Limb (tissue), 2 donors: ENCODE results near the gene WASF3.
"Not testable (repeated sequence)": the region's sequence is repeated elsewhere in the genome, so short reads cannot be mapped to it uniquely, and the experiment has no call there.

Experiments used
- DNase-seq, 2 donors: peaks; one replicate each; pipeline ENCODE4 v3.0.0-alpha.2; 2016; ENCODE audit errors: extremely low spot score in 2 of 2

Gene WASF3

GRCh38 chr13:26711211-26711610, 153.7 kb downstream of the WASF3 start:
- no peak for DNase-seq

DNA sequence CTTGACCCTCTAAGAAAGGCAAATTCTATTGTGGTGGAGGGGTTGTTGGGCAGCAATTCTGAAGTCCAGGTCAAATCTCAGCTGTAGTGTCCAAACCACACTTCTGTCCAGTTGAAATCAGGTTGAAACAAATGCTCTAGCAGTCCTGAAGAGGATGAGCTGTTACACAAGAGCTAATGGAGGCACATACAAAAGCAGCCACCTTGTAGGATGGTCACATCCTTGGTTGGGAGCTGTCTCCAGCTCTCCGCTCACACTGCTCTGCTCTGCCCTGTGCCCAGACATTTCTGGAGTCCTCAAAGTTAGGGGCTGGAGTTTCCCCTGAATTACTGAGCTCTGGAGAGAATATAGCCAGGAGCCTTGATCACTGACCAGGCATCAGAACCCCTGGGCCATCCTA, 155.9 kb downstream of the WASF3 start:
- DNase-seq: no peak

GRCh38 chr13:26716984-26717383, 159.5 kb downstream of the WASF3 start:
- DNase-seq: no peak

- no peak for DNase-seq
Measured at GRCh38 chr13:26718146-26718545, 160.7 kb downstream of the WASF3 start.

DNA sequence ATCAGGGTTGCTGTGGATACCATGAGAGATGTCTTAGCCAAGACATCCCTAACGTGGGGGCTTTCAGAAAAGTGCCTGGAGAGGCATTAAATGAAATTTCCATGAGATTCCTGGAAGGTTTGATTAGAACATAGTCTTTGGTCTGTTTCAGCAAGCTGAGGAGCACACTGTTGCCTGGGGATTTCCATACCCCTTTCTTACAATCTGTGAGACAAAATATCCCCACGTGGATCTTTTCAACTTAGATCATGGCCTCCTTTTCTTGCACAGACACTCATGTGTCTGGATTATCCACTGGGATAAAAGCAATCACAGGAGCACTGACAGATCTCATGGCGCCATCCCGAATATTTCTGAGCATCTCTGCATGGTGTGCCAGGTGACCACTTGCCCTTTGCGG, 161.4 kb downstream of the WASF3 start:
- DNase-seq: no peak

DNA sequence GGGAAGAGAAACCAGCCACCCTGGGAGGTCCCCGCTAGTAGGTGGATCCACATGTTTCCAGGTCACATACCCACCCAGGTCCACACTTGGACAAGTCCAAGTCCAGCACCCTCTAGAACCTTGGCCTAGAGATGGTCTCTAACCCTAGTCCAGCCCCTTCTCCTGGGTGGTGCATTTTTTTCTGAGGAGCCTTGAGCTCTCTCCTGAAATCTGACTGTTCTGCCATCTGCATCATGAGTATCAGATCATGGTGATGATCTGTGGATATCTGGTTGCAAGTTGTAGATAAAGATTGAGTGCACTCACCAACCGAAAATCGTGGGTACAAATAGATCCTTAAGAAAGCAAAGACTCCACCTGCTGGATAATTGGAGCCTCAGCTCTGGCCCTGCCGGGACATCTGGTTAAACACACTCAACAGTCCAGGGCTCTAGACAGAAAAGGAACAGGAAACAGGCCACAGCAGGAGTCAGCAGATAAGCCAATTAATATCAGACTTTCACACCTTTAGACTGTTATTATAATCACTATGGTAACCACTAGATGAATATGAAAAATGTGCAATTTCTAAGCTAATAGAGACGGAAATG, 162.0 kb downstream of the WASF3 start:
- DNase-seq: no peak

DNA sequence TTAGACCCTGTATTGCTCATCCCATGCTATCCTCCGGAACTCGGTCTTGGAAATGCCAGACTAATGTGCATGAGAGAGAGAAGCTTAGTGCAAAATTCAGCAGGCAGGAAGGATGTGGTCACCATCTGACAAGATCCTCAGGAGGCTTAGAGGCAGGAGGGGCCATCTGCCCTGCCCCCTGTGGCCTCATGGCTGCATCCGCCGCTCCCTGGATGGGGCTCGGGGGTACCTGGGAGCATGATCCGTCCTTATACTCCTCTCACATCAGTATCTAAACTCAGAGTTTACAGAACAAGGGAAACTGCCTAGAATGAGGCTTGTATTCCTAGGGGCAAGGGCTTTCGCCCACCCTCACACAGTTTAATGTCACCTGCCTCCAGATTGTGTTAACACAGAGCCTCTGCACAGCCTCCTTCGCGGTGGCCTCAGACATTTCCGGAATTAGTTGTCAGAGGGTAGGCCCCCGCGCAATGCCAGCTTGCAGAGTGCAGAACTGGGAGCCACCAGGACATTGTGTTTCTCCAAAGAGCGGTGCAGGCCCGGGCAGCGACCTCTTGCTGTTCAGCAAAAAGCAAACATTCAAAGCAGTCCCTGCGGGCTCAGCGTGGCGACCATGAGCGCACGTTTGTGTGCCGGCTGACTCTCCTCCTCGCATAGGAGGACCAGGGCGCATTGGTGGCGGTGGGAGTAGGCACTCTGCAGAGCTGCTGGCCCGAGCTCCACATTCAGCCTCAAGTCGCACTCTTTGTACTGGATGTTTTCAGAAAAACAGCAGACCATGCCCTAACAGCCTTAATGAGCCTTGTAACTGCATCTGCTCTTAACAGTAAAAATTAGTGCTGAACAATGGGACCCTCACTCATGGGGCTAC, 164.0 kb downstream of the WASF3 start:
- DNase-seq: no peak

DNA sequence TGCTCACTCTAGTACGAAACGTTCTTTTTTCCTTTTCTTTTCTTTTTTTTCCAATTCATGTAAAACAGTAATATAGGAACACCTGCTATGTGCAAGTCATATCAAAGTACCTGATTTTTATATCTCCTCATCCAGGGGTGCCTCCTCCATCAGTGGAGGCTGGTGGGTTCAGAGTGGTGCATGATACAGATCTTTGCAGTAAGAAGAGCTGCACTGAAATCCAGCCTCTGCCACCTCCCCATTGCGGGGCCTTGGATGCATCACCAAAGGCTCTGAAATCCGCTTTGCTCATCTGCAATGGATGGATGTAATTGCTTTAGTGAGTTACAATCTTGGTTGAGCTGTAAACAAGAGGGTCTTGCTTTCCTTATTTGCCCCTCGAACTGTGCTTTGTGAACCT, 164.8 kb downstream of the WASF3 start:
- no peak for DNase-seq

DNA sequence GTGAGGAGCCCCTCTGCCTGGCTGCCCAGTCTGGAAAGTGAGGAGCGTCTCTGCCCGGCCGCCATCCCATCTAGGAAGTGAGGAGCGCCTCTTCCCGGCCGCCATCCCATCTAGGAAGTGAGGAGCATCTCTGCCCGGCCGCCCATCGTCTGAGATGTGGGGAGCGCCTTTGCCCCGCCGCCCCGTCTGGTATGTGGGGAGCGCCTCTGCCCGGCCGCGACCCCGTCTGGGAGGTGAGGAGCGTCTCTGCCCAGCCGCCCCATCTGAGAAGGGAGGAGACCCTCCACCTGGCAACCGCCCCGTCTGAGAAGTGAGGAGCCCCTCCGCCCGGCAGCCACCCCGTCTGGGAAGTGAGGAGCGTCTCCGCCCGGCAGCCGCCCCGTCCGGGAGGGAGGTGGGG, 166.1 kb downstream of the WASF3 start:
- not testable (repeated sequence) for DNase-seq

- no peak for DNase-seq
Measured at GRCh38 chr13:26726684-26727083, 169.2 kb downstream of the WASF3 start.

DNA sequence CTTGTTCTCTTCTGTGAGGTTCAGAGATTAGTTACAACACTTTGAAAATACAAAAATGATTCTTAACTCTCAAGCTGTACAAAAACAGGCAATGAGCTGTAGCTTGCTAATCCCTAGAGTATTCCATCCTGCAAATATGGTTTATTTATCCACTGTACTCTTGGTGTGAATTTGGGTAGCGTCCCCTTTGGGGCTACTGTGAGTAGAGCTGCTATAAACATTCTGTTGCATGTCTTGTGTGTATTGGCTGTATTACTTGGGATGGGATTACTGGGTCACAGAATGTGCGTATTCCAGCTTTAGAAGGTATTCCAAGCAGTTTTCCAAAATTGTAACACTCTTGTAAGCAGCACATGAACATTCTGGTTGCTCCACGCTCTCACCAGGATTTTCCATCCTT, 169.6 kb downstream of the WASF3 start:
- DNase-seq: no peak

DNA sequence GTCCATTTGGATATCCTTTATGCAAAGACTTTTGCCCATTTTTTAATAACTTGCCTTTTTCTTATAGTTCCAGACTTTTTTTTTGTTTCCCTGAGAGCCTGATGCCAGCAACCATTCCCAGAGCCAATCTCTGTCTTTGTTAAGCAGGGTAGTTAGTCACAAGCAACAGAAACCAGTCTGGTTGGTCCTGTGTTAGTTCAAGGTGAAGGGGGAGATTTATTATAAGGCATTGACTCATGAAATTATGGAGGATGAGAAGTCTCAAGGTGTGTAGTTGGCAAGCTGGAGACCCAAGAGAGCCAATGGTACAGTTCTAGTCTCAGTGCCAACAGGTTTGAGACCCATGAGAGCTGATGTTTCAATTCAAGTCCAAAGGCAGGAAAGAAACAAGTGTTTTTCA, 170.2 kb downstream of the WASF3 start:
- no peak for DNase-seq

- no peak for DNase-seq
Measured at GRCh38 chr13:26735677-26736076, 178.2 kb downstream of the WASF3 start.
